A549 (cell line): Measurements from ENCODE around the gene PTGES3L. TPM values are rescaled to one million over a fixed set of nuclear protein-coding genes. Genes with fewer than 3 reads are reported as not detected.
"Not testable (repeated sequence)": the region's sequence is repeated elsewhere in the genome, so short reads cannot be mapped to it uniquely, and the experiment has no call there.

Experiments used
- ATAC-seq, 2 experiments: fragments of 200-7000 bp in 1 of 2; fragments of >200 bp in 1 of 2; cut with Nextera tagmentation in 1 of 2; cut with Tn5 transposase in 1 of 2; 3 replicates each; pipeline versions ENCODE4 v1.8.0 to v1.9.1; 2018 to 2020; ENCODE audit warnings: mild to moderate bottlenecking in 1 of 2, moderate library complexity in 1 of 2
- CTCF ChIA-PET: fragments of 300-600 bp; sonication (Branson Sonifier 250); formaldehyde crosslinking; extraction: SDS; loops from one replicate; lab custom pipeline; 2021; ENCODE audit warnings: antibody characterized with exemption, inconsistent platforms; lab: Yijun Ruan, JAX
- POLR2A ChIA-PET: fragments of 350-600 bp; formaldehyde crosslinking; extraction: SDS; loops from one replicate; lab custom pipeline; 2021; ENCODE audit warnings: antibody characterized with exemption, inconsistent platforms; lab: Yijun Ruan, JAX
- DNase-seq, 2 experiments: peaks; one replicate each; pipeline versions ENCODE4 v3.0.0 to v3.0.0-alpha.2; 2011 to 2016; ENCODE audit warnings: low read depth in 1 of 2, low spot score in 1 of 2
- FAIRE-seq: peaks from 2 replicates; lab custom pipeline; 2011; peaks lifted over from hg19 to GRCh38; lab: Jason Lieb, UNC
- H3K27ac ChIP-seq, 2 experiments: fragments of >200 bp; sonication (Bioruptor Twin); formaldehyde crosslinking; 3 replicates each; pipeline ENCODE4 v1.5.1; 2016 to 2017
- H3K4me1 ChIP-seq: fragments of >200 bp; sonication (Bioruptor Twin); formaldehyde crosslinking; 3 replicates; pipeline ENCODE4 v1.6.1; 2016
- H3K4me2 ChIP-seq: fragments of >200 bp; sonication (Bioruptor Twin); formaldehyde crosslinking; 3 replicates; pipeline ENCODE4 v1.6.1; 2016
- H3K4me3 ChIP-seq: fragments of >200 bp; sonication (Bioruptor Twin); formaldehyde crosslinking; 3 replicates; pipeline ENCODE4 v1.5.1; 2016
- H3K9me3 ChIP-seq: fragments of >200 bp; sonication (Bioruptor Twin); formaldehyde crosslinking; 3 replicates; pipeline ENCODE4 v1.6.1; 2016
- CBX8 ChIP-seq: fragments of 200-600 bp; sonication (generic); IDR thresholded peaks from 2 replicates; pipeline ENCODE4 v1.6.1; 2016
- CEBPB ChIP-seq, 2 experiments: fragments of >200 bp in 1 of 2; sonication (Bioruptor Twin) in 1 of 2; formaldehyde crosslinking in 1 of 2; IDR thresholded peaks; 2 replicates each; pipeline ENCODE4 v1.6.1; 2012 to 2016
- EHMT2 ChIP-seq: fragments of 200-600 bp; sonication (generic); IDR thresholded peaks from 2 replicates; pipeline ENCODE4 v1.6.1; 2016; ENCODE audit warnings: antibody characterized with exemption, low read depth, mild to moderate bottlenecking, moderate library complexity
- ELK1 ChIP-seq: fragments of 150-350 bp; IDR thresholded peaks from 2 replicates; pipeline ENCODE4 v1.6.1; 2014; ENCODE audit warnings: low read depth, mild to moderate bottlenecking, low read length
- EP300 ChIP-seq, 2 experiments: fragments of >200 bp; sonication (Bioruptor Twin); formaldehyde crosslinking; IDR thresholded peaks; 2 replicates in 1 of 2; 3 replicates in 1 of 2; pipeline ENCODE4 v1.6.1; 2016 to 2017
- GATA3 ChIP-seq: IDR thresholded peaks from 2 replicates; pipeline ENCODE4 v1.6.1; 2012; ENCODE audit warnings: borderline replicate concordance
- HDAC2 ChIP-seq: fragments of 200-600 bp; sonication (generic); IDR thresholded peaks from 2 replicates; pipeline ENCODE4 v1.6.1; 2016
- HES2 ChIP-seq: fragments of >200 bp; sonication (Bioruptor Twin); formaldehyde crosslinking; IDR thresholded peaks from 2 replicates; pipeline ENCODE4 v1.6.1; 2016
- HEYL ChIP-seq: fragments of 250-450 bp; sonication (Bioruptor Pico); IDR thresholded peaks from 2 replicates; pipeline ENCODE4 v1.8.0; 2021; ENCODE audit warnings: mild to moderate bottlenecking, moderate library complexity
- HOXA7 ChIP-seq: fragments of 250-450 bp; sonication (Bioruptor Pico); IDR thresholded peaks from 2 replicates; pipeline ENCODE4 v1.5.0; 2020; ENCODE audit warnings: mild to moderate bottlenecking, moderate library complexity
- HOXB13 ChIP-seq: fragments of 250-450 bp; sonication (Bioruptor Pico); IDR thresholded peaks from 2 replicates; pipeline ENCODE4 v1.5.0; 2020; ENCODE audit warnings: low read depth, mild to moderate bottlenecking, moderate library complexity
- HOXB5 ChIP-seq: fragments of 250-450 bp; sonication (Bioruptor Pico); IDR thresholded peaks from 2 replicates; pipeline ENCODE4 v1.5.0; 2020; ENCODE audit warnings: mild to moderate bottlenecking, moderate library complexity
- KDM5A ChIP-seq: fragments of 200-600 bp; sonication (generic); IDR thresholded peaks from 2 replicates; pipeline ENCODE4 v1.6.1; 2016; ENCODE audit warnings: antibody characterized with exemption, mild to moderate bottlenecking
- MAX ChIP-seq: IDR thresholded peaks from 2 replicates; pipeline ENCODE4 v1.6.1; 2012
- MYC ChIP-seq: IDR thresholded peaks from 2 replicates; pipeline ENCODE4 v1.6.1; 2012; ENCODE audit warnings: mild to moderate bottlenecking, inconsistent platforms, low read length, improper control_type of control experiment, borderline replicate concordance
- NFE2L2 ChIP-seq: fragments of 150-350 bp; conservative IDR thresholded peaks from 2 replicates; pipeline ENCODE4 v1.6.1; 2014; ENCODE audit warnings: low read length
- NPAS2 ChIP-seq: fragments of 250-450 bp; sonication (Bioruptor Pico); IDR thresholded peaks from 2 replicates; pipeline ENCODE4 v1.8.0; 2022; ENCODE audit warnings: mild to moderate bottlenecking, moderate library complexity, borderline replicate concordance
- PHF8 ChIP-seq: fragments of 200-600 bp; sonication (generic); IDR thresholded peaks from 2 replicates; pipeline ENCODE4 v1.6.1; 2016; ENCODE audit warnings: low read depth, mild to moderate bottlenecking, antibody characterized with exemption, moderate library complexity, borderline replicate concordance
- RARB ChIP-seq: fragments of 250-450 bp; sonication (Bioruptor Pico); IDR thresholded peaks from 2 replicates; pipeline ENCODE4 v1.8.0; 2021; ENCODE audit warnings: mild to moderate bottlenecking, moderate library complexity
- RFX5 ChIP-seq: fragments of 450-650 bp; IDR thresholded peaks from 2 replicates; pipeline ENCODE4 v1.7.1; 2014; ENCODE audit warnings: antibody characterized with exemption, mild to moderate bottlenecking, moderate library complexity
- RNF2 ChIP-seq: fragments of 200-600 bp; sonication (generic); IDR thresholded peaks from 2 replicates; pipeline ENCODE4 v1.6.1; 2016; ENCODE audit warnings: low read depth, mild to moderate bottlenecking, antibody characterized with exemption, moderate library complexity, borderline replicate concordance
- TFCP2L1 ChIP-seq: fragments of 250-450 bp; sonication (Bioruptor Pico); IDR thresholded peaks from 2 replicates; pipeline ENCODE4 v1.5.0; 2021; ENCODE audit warnings: mild to moderate bottlenecking
- TP53 ChIP-seq: fragments of 250-450 bp; sonication (Bioruptor Pico); IDR thresholded peaks from 2 replicates; pipeline ENCODE4 v1.5.0; 2021; ENCODE audit warnings: mild to moderate bottlenecking, moderate library complexity
- USF2 ChIP-seq: fragments of 450-650 bp; IDR thresholded peaks from 2 replicates; pipeline ENCODE4 v1.6.1; 2014; ENCODE audit warnings: antibody characterized with exemption
- ZC3H11A ChIP-seq: fragments of 450-650 bp; IDR thresholded peaks from 2 replicates; pipeline ENCODE4 v1.6.1; 2014; ENCODE audit warnings: antibody characterized with exemption, mild to moderate bottlenecking
- ZFP36 ChIP-seq: fragments of 450-650 bp; IDR thresholded peaks from 2 replicates; pipeline ENCODE4 v1.6.1; 2014; ENCODE audit warnings: borderline replicate concordance; ENCODE audit not compliant: partially characterized antibody
- ZSCAN20 ChIP-seq: fragments of 250-450 bp; sonication (Bioruptor Pico); IDR thresholded peaks from 2 replicates; pipeline ENCODE4 v1.8.0; 2022; ENCODE audit warnings: mild to moderate bottlenecking, moderate library complexity
- WGBS: methylation state at CpG from one replicate; pipeline ENCODE4 v1.1.6; 2017; ENCODE audit errors: missing lambda C conversion rate; 5-methylcytosine and 5-hydroxymethylcytosine counted together
- polyA plus RNA-seq, 4 experiments: library from polyadenylated mRNA; depleted of rRNA in 3 of 4; stranded (reverse); fragments of >200 nt; fragmentation: RNase III in 1 of 4; extraction: RNeasy Plus Mini Kit Qiagen cat#74134 plus additional on column Dnase treatment in 1 of 4; gene quantifications; 2 replicates in 3 of 4; 3 replicates in 1 of 4; pipeline ENCODE4 v1.2.3, GENCODE V29; 2011 to 2017

The PTGES3L gene
- polyA plus RNA-seq, 2 of the 4 experiments (the other 2 are of a cell fraction), result 1.8 to 3.5 TPM

GRCh38 chr17:43000894-43001293 is 21.0 kb upstream of the PTGES3L start:
- CTCF ChIA-PET, result interaction anchor here (0.7 to 1.4 kb wide), 6 partner anchors 10 to 157 kb away, joined by 3 to 4 read pairs (median 3); partner anchors contain the start of genes AOC2 and PTGES3L
- POLR2A ChIA-PET, result interaction anchor here (0.9 to 1.1 kb wide), 2 partner anchors 12 to 20 kb away, joined by 3 to 4 read pairs; no protein-coding TSS in a partner anchor

GRCh38 chr17:42999003-42999525 is 19.2 kb upstream of the PTGES3L start:
- peak overlapping the region; percentile 87 to 91 for H3K27ac ChIP-seq

More at GRCh38 chr17:43000894-43001293, 21.0 kb upstream of the PTGES3L start:
- not testable (repeated sequence) for FAIRE-seq, H3K9me3 ChIP-seq, ATAC-seq, DNase-seq, H3K4me3 ChIP-seq
- peak overlapping the region; percentile 94 for H3K4me2 ChIP-seq
- 0 out of 2 replicates have a peak, but pooled peaks have one; percentile 51 for TF ChIP-seq HOXA7
- peak overlapping the region in 1 of 2 experiments; percentile 27; a peak in 2 of 6 replicates for H3K27ac ChIP-seq
- peaks cover 51% of the 10 kb centered on the region for H3K4me1 ChIP-seq
- WGBS, result 88% methylated on average over 13 of the region's 13 CpGs

GRCh38 chr17:42997984-42998938 is 18.4 kb upstream of the PTGES3L start, which contains the start of gene RPL27:
Gene RPL27 (plus strand): TSS chr17:42998419. CDS start chr17:42998751, 332 bp downstream.
- FAIRE-seq (peak; percentile 98), DNase-seq (peak; percentile 96 to 100), ATAC-seq (peak; percentile 92 to 95)
- Histone ChIP-seq H3K4me1 (peaks cover 45% of the 10 kb centered on the region), H3K9me3 (no peaks in the 10 kb centered on the region), H3K4me3 (peak within 1 kb of the TSS; percentile 66), H3K4me2 (peak within 1 kb of the TSS; percentile 94), H3K27ac (peak within 1 kb of the TSS; percentile 87 to 91)
- POLR2A ChIA-PET, result interaction anchor here (0.6 to 3.0 kb wide), 40 partner anchors 8 to 1068 kb away, joined by 3 to 48 read pairs (median 6); partner anchors contain the start of genes AARSD1, BECN1, BRCA1 and IFI35
- 2% methylated on average over 49 of the region's 49 CpGs for WGBS
- CTCF ChIA-PET, result interaction anchor here (0.6 to 5.6 kb wide), 40 partner anchors 9 to 420 kb away, joined by 3 to 86 read pairs (median 4); partner anchors contain the start of genes AARSD1, AOC2, PSMC3IP and PSME3
- TF ChIP-seq MAX (peak; percentile 99), GATA3 (peak; percentile 75), HEYL (CRISPR knock-in tag) (no peak), ELK1 (no peak), HES2 (no peak), HOXB5 (CRISPR knock-in tag) (no peak; the same call in 1 of the 2 replicates), EHMT2 (no peak), RARB (CRISPR knock-in tag) (0 out of 2 replicates have a peak, but pooled peaks have one; percentile 55), ZFP36 (no peak), MYC (peak; percentile 99), NPAS2 (peak; percentile 90), RNF2 (no peak), EP300 (IDR thresholded peaks at IDR 0.05) (no peak; a peak in 1 of 5 replicates), ZC3H11A (no peak), HOXA7 (0 out of 2 replicates have a peak, but pooled peaks have one; percentile 15), CBX8 (no peak), HOXB13 (CRISPR knock-in tag) (no peak), KDM5A (0 out of 2 replicates have a peak, but pooled peaks have one; percentile 7), PHF8 (peak; percentile 97), CEBPB (IDR thresholded peaks at IDR 0.05) (peak in 1 of 2 experiments; percentile 61; a peak in 2 of 4 replicates)

More at GRCh38 chr17:42999003-42999525, 19.2 kb upstream of the PTGES3L start:
- DNase-seq (no peak), FAIRE-seq (no peak), ATAC-seq (no peak)
- peak overlapping the region; percentile 94 for H3K4me2 ChIP-seq
- H3K4me3 ChIP-seq, result peak overlapping the region; percentile 66
- ChIA-PET CTCF (interaction anchor here (1.2 to 5.6 kb wide), 13 partner anchors 10 to 165 kb away, joined by 3 to 86 read pairs (median 11); partner anchors contain the start of genes AOC2, PSME3, PTGES3L and RND2), POLR2A (interaction anchor here (1.1 to 3.0 kb wide), 16 partner anchors 8 to 463 kb away, joined by 3 to 48 read pairs (median 16); partner anchors contain the start of genes AARSD1, BECN1, BRCA1 and IFI35)
- H3K9me3 ChIP-seq, result no peaks in the 10 kb centered on the region
- H3K4me1 ChIP-seq, result peaks cover 51% of the 10 kb centered on the region
- whole genome bisulfite sequencing, result 7% methylated on average over 10 of the region's 10 CpGs
- TF ChIP-seq NPAS2 (no peak), NFE2L2 (no peak), EHMT2 (no peak), USF2 (no peak), ZSCAN20 (CRISPR knock-in tag) (no peak), HES2 (no peak), CBX8 (no peak), RFX5 (no peak), HDAC2 (no peak), TP53 (CRISPR knock-in tag) (no peak), HOXB13 (CRISPR knock-in tag) (no peak), TFCP2L1 (no peak)
- TF ChIP-seq, all 56 proteins: peak for 0
